GM12872 (cell line): ENCODE measurements around the gene DIS3.

Experiments
- TF ChIP-seq, protein P1 (sequence below): IDR thresholded peaks from 3 replicates; pipeline ENCODE4 v1.5.1; 2011; ENCODE audit warnings: low read depth, mild to moderate bottlenecking, low read length, moderate library complexity; ENCODE audit not compliant: insufficient read depth

The DIS3 gene

DNA sequence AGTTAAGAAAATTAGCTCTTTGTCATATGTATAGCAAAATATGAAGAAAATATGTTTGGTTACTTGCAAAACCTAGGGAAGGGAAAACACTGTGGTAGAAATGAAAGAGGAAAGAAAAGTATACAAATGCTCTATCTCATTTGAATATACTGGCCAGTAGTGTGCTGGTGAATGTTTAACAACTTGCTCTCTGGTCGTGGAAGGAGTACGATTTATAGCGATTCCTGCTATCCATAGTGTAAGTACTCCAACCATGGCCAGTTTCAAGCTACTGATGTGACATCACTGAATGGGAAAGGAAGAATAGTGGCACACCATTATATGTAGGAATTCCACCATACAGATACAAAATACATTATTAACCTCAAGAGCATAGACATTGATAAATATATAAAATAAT lies 44.7 kb downstream of the DIS3 start:
- TF ChIP-seq, protein P1, sequence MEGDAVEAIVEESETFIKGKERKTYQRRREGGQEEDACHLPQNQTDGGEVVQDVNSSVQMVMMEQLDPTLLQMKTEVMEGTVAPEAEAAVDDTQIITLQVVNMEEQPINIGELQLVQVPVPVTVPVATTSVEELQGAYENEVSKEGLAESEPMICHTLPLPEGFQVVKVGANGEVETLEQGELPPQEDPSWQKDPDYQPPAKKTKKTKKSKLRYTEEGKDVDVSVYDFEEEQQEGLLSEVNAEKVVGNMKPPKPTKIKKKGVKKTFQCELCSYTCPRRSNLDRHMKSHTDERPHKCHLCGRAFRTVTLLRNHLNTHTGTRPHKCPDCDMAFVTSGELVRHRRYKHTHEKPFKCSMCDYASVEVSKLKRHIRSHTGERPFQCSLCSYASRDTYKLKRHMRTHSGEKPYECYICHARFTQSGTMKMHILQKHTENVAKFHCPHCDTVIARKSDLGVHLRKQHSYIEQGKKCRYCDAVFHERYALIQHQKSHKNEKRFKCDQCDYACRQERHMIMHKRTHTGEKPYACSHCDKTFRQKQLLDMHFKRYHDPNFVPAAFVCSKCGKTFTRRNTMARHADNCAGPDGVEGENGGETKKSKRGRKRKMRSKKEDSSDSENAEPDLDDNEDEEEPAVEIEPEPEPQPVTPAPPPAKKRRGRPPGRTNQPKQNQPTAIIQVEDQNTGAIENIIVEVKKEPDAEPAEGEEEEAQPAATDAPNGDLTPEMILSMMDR, result no peak

DNA sequence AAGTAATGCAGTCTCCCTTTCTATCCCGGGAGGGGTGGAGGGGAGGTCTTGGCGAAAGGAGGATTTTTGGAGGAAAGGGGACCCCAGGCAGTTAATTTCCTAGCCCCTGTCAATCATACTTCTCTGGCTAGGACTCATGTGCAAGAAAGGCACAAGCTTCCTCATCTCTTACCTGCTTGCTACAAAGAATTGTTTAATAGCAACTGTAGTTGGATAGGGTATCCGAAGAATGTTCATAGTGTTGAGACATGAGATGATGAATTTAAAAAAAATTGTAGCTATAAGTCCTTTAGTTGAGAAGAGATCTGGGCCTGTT lies 53.5 kb downstream of the DIS3 start:
- TF ChIP-seq, protein P1, result no peak

DNA sequence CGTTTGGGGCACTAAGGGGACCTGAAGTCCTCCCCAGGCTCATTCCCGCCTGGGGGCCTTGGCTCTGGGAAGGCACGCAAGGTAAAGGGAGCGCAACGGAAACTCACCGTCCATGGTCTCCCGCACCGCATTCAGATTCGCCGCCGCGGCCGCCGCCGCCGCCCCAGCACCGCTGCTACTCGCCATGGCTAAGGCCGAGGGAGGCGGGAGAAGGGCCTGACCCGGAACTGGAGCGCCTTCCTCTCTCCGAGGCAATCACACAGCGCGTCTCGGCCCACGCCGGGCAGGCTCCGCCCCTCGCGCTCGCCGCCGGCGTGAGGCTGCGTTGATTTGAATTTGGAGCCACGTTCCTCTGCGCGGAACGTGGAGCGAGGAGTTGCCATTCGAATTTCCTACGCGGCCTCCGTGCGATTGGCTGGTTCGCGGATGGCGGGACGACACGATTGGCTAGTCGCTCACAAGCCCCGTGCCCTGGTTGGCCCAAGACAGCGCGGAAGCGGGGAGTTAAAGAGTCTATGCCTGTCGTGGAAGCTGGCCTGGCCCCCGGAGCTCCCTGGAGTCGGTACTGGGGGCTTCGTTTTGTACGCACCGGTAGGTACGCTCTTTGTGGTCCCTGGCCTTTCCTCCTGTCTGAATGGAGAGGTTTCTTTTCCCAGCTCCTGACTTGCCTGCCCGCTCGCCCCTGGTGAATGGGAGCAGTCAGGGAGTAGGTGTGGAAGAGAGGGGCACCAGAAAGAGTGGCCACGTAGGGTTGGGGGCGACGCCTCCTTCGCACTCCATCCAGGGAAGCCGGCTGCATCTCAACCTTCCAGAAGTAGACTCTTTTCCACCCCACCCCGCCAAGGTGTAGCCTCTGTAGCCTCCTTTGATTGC lies 54.0 kb downstream of the DIS3 start, which contains the start of the genes BORA and MZT1:
Gene BORA, plus strand, starts transcription at position 507 of the 873 bp plus-strand sequence. CDS start 1,018 bp downstream, outside the sequence.
Gene MZT1, minus strand, starts transcription at position 213 of the 873 bp plus-strand sequence. Its CDS starts 27 bp downstream, at position 186.
- TF ChIP-seq, protein P1, result no peak

DNA sequence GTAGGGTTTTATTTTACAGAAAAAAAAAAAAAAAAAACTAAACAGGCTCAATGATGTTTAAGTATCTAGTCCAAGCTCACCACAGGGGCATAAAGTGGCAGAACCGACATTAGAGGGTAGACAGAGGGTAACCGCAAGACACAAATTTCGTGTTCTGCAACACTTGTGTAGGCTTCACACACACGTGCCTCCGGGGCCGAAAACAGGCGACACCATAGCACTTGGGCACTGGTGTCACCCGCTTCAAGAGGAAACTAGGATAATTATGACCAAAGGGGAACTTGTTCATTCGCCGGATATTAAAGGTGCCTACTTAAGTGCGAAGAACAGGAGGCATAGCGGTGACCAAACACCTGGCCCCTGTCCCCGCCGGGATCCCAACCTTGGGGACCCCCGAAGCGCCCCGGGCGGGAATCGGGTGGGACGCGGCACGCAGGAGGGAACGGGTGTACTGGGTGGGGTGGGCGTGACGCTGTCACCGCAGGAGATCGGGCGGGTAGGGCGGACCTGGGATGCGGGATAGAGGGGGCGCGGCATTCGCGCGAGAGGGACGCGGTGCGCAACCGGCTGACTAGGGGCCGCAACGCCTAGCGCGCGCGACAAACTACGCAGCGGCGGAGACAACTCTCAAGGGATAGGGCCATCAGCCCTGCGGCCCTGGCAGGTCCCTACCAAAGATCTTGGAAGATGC lies 54.8 kb downstream of the DIS3 start:
- TF ChIP-seq, protein P1, result no peak

DNA sequence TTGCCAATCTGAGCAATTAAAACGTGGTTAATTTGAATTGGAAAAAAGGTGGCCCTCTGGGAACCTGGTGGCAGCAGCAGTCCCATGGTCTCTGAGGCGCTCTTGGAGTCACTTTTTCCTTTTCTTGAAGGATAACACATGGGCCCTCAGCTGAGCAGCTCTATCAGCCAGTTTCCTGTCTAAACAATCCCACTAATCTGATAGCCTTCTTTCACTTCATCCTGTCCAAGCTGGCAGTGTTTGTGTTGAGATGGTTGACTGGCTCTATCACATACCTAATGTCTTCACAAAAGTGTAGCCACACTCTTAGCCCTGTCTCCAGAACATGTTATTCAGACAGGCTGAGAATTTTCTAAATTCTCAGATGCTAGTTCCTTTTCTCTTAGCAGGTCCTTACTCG lies 64.9 kb downstream of the DIS3 start:
- TF ChIP-seq, protein P1, result no peak
